C4-2B (cell line): ENCODE results near the gene DDIT3.

Experiments used
- ZFX ChIP-seq: fragments of 450-650 bp; IDR thresholded peaks from 2 replicates; pipeline ENCODE4 v1.6.1; 2017
- TF ChIP-seq, protein P1 (sequence below): fragments of 450-650 bp; conservative IDR thresholded peaks from 2 replicates; pipeline ENCODE4 v1.5.1; 2017; ENCODE audit warnings: mild to moderate bottlenecking

DNA sequence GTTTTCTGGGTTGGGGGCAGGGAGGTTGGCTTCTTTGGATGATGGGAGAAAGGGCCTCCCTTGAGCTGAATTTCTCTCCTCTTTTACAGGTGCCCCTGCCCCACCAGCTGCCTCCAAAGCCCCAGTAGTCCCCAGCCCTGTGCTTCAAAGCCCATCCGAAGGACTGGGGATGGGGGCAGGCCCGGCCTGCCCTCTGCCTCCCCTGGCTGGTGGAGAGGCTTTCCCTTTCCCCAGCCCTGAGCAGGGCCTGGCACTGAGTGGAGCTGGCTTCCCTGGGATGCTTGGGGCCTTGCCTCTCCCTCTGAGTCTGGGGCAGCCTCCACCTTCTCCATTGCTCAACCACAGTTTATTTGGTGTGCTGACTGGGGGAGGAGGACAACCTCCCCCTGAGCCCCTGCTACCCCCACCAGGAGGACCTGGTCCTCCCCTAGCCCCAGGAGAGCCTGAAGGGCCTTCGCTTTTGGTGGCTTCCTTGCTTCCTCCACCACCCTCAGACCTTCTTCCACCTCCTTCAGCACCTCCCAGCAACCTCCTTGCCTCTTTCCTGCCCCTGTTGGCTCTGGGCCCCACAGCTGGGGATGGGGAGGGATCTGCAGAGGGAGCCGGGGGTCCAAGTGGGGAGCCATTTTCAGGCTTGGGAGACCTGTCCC lies 6.3 kb upstream of the DDIT3 start:
- TF ChIP-seq, protein P1, sequence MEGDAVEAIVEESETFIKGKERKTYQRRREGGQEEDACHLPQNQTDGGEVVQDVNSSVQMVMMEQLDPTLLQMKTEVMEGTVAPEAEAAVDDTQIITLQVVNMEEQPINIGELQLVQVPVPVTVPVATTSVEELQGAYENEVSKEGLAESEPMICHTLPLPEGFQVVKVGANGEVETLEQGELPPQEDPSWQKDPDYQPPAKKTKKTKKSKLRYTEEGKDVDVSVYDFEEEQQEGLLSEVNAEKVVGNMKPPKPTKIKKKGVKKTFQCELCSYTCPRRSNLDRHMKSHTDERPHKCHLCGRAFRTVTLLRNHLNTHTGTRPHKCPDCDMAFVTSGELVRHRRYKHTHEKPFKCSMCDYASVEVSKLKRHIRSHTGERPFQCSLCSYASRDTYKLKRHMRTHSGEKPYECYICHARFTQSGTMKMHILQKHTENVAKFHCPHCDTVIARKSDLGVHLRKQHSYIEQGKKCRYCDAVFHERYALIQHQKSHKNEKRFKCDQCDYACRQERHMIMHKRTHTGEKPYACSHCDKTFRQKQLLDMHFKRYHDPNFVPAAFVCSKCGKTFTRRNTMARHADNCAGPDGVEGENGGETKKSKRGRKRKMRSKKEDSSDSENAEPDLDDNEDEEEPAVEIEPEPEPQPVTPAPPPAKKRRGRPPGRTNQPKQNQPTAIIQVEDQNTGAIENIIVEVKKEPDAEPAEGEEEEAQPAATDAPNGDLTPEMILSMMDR = no peak
- no peak for TF ChIP-seq ZFX
